Bronchial epithelial cell (primary cell): ENCODE data around the gene EID2B. TPM values are rescaled to one million over a fixed set of nuclear protein-coding genes. Genes with fewer than 3 reads are reported as not detected.
A peak's percentile ranks its signal among the peaks of the same experiment; 100 is the strongest.

ENCODE experiments used
- DNase-seq: peaks from one replicate; pipeline ENCODE4 v3.0.0-alpha.2; 2010; ENCODE audit warnings: low read depth
- FAIRE-seq: peaks from 2 replicates; lab custom pipeline; 2011; peaks lifted over from hg19 to GRCh38; lab: Jason Lieb, UNC
- H3K27me3 ChIP-seq: 2 replicates; pipeline ENCODE4 v1.5.1; 2011; ENCODE audit warnings: low read length; ENCODE audit not compliant: control insufficient read depth, insufficient read depth
- H3K36me3 ChIP-seq: 2 replicates; pipeline ENCODE4 v1.5.1; 2011; ENCODE audit warnings: low read length; ENCODE audit not compliant: control insufficient read depth, insufficient read depth
- H3K4me3 ChIP-seq: 2 replicates; pipeline ENCODE4 v1.5.1; 2011; ENCODE audit warnings: mild to moderate bottlenecking, low read depth, low read length, control low read depth
- CTCF ChIP-seq: IDR thresholded peaks from 2 replicates; pipeline ENCODE4 v1.5.1; 2011; ENCODE audit warnings: mild to moderate bottlenecking, moderate library complexity, low read length, control low read depth, inconsistent platforms; ENCODE audit not compliant: insufficient read depth, severe bottlenecking
- total RNA-seq: library from RNA; depleted of rRNA; stranded (reverse); fragments of >200 nt; gene quantifications from 2 replicates; pipeline ENCODE4 v1.2.1, GENCODE V29; 2014

Gene EID2B
- total RNA-seq, 1 donor from 2014 or later, result 0.79 TPM

GRCh38 chr19:39550197-39550596 is 17.5 kb upstream of the EID2B start:
- Histone ChIP-seq H3K27me3 (no peaks in the 10 kb centered on the region), H3K36me3 (no peaks in the 10 kb centered on the region), H3K4me3 (no peak overlapping the region)
- no peak for FAIRE-seq
- DNase-seq, result no peak
- no peak for TF ChIP-seq CTCF

- FAIRE-seq (no peak), DNase-seq (peak; percentile 29)
- Histone ChIP-seq H3K4me3 (no peak overlapping the region), H3K27me3 (no peaks in the 10 kb centered on the region), H3K36me3 (no peaks in the 10 kb centered on the region)
- no peak for TF ChIP-seq CTCF
These were observed 13.9 kb upstream of the EID2B start for GRCh38 chr19:39546599-39546998.

- H3K4me3 ChIP-seq, result no peak overlapping the region
- no peak for TF ChIP-seq CTCF
- FAIRE-seq (no peak), DNase-seq (no peak)
- no peaks in the 10 kb centered on the region for H3K36me3 ChIP-seq
- no peaks in the 10 kb centered on the region for H3K27me3 ChIP-seq
These were observed 12.3 kb upstream of the EID2B start for GRCh38 chr19:39544911-39545310.

GRCh38 chr19:39544226-39544903 is 11.7 kb upstream of the EID2B start:
- Histone ChIP-seq H3K27me3 (no peaks in the 10 kb centered on the region), H3K4me3 (no peak overlapping the region), H3K36me3 (no peaks in the 10 kb centered on the region)
- TF ChIP-seq CTCF, result no peak
- DNase-seq, result peak; percentile 60
- no peak for FAIRE-seq

- FAIRE-seq (no peak), DNase-seq (peak; percentile 97)
- H3K27me3 ChIP-seq, result no peaks in the 10 kb centered on the region
- no peak for TF ChIP-seq CTCF
- H3K36me3 ChIP-seq, result no peaks in the 10 kb centered on the region
- H3K4me3 ChIP-seq, result no peak overlapping the region
These were observed 10.8 kb upstream of the EID2B start for GRCh38 chr19:39543477-39543857.

GRCh38 chr19:39542206-39542605 is 9.6 kb upstream of the EID2B start:
- Histone ChIP-seq H3K36me3 (no peaks in the 10 kb centered on the region), H3K4me3 (no peak overlapping the region), H3K27me3 (no peaks in the 10 kb centered on the region)
- DNase-seq, result no peak
- FAIRE-seq, result no peak
- TF ChIP-seq CTCF, result no peak
